SK-N-SH (cell line): ENCODE data around the gene ARHGDIB.

ENCODE experiments used
- CHD2 ChIP-seq: fragments of 150-350 bp; IDR thresholded peaks from 2 replicates; pipeline ENCODE4 v1.6.1; 2018; ENCODE audit warnings: low read length; ENCODE audit not compliant: partially characterized antibody
- CTCF ChIP-seq: fragments of 200-600 bp; sonication (generic); IDR thresholded peaks from 2 replicates; pipeline ENCODE4 v1.6.1; 2017; ENCODE audit warnings: antibody characterized with exemption, mild to moderate bottlenecking, moderate library complexity
- ELF1 ChIP-seq: IDR thresholded peaks from 2 replicates; pipeline ENCODE4 v1.4.0; 2012
- FOSL2 ChIP-seq: IDR thresholded peaks from 2 replicates; pipeline ENCODE4 v1.4.0; 2012; ENCODE audit warnings: low read depth, mild to moderate bottlenecking, moderate library complexity, borderline replicate concordance
- FOXJ3 ChIP-seq: sonication (generic); formaldehyde crosslinking; IDR thresholded peaks from 2 replicates; pipeline ENCODE4 v1.5.1; 2020; ENCODE audit warnings: mild to moderate bottlenecking, missing genetic modification reagents
- JUND ChIP-seq: IDR thresholded peaks from 2 replicates; pipeline ENCODE4 v1.4.0; 2012
- MEF2A ChIP-seq: IDR thresholded peaks from 2 replicates; pipeline ENCODE4 v1.4.0; 2012; ENCODE audit warnings: low read depth, borderline replicate concordance
- NRF1 ChIP-seq: IDR thresholded peaks from 2 replicates; pipeline ENCODE4 v1.6.1; 2012; ENCODE audit warnings: low read depth, mild to moderate bottlenecking, low read length
- RAD21 ChIP-seq: IDR thresholded peaks from 2 replicates; pipeline ENCODE4 v1.6.1; 2012; ENCODE audit warnings: mild to moderate bottlenecking, low read length
- RCOR1 ChIP-seq: fragments of 150-350 bp; IDR thresholded peaks from 2 replicates; pipeline ENCODE4 v1.6.1; 2017; ENCODE audit warnings: antibody characterized with exemption, low read length
- TAF1 ChIP-seq: IDR thresholded peaks from 2 replicates; pipeline ENCODE4 v1.6.1; 2012; ENCODE audit warnings: low read depth, mild to moderate bottlenecking, low read length, moderate library complexity, borderline replicate concordance
- TEAD4 ChIP-seq: IDR thresholded peaks from 2 replicates; pipeline ENCODE4 v1.4.0; 2012; ENCODE audit warnings: mild to moderate bottlenecking, borderline replicate concordance; ENCODE audit not compliant: insufficient read depth

- TF ChIP-seq MEF2A (no peak), TAF1 (no peak), CTCF (no peak), RAD21 (no peak), JUND (no peak), ELF1 (no peak), TEAD4 (no peak), CHD2 (no peak), FOXJ3 (CRISPR knock-in tag) (no peak), RCOR1 (no peak), FOSL2 (no peak), NRF1 (no peak)
Measured at GRCh38 chr12:14931791-14932560, 29.4 kb downstream of the ARHGDIB start.
